HG03103 (cell line): Measurements from ENCODE around the gene FSTL4.

Experiments
- ATAC-seq: cut with Tn5 transposase; IDR thresholded peaks from one replicate; pipeline ENCODE4 v1.9.1; 2021; ENCODE audit warnings: low read depth; ENCODE audit not compliant: unreplicated experiment

The FSTL4 gene

DNA sequence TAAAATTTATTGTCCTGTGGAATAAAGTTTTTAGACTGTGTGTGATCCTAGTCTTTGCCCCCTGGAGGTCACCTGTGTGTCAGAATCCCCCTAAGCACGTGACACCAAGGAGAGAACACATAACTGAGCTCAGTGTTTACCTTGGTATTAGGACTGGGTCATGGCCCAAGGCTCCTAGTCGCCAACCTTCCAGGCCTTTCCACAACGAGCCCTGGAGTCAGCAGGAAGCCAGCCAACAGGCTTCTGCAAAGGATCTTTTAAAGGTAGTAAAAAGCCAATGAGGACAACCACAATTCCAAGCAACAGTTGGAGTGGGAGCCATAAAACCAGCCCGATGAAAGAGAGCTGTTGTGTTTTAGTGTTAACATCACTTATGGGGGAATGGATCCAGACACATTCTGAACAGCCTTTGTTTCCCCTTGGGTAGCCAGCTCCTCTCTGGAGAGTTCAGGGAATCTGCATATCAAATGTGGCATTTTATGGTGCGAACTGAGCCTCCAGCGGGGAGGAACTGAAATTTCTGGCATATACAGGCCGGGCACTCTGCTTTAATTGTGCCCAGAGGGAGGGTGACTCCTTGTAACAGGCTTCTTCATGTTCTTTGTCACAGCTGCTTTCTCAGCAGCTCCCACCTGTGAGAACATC, 239.9 kb downstream of the FSTL4 start:
- ATAC-seq = no peak

DNA sequence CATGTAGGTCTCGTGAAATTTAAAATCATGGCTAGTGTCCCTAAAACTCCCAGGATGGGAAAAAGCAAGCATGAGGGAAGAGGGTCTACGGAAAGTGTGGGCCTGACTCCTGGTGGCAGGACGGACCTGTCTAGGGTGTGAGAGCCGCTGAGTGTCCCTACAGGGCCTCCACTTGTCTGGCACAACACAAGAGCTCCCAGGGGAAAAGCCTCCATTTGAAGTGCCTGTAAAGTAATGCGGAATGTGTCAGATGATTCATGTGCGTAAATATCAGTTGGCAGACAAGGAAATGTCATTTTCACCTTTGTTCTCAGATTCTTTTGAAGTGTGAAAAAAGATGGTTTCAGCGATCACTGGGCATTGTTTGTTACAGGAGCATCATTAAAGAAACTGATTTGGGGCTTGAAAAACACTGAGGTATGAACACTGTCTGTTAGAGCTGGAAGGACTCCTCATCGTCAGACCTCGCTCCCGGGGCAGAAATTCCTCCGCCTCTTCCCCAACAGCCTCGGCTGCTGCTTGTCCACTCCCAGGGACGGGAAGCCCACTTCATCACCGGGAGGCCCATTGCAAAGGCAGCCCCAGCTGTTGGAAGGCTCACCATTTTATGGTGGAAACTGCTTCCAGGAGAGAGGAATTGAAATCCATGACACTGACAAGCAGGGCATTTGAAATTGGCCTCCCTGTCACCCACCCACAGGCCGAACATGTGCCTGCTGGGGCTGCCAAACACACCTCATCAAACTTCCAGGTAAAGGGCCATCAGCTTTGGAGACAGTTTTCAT, 240.8 kb downstream of the FSTL4 start:
- ATAC-seq = no peak

DNA sequence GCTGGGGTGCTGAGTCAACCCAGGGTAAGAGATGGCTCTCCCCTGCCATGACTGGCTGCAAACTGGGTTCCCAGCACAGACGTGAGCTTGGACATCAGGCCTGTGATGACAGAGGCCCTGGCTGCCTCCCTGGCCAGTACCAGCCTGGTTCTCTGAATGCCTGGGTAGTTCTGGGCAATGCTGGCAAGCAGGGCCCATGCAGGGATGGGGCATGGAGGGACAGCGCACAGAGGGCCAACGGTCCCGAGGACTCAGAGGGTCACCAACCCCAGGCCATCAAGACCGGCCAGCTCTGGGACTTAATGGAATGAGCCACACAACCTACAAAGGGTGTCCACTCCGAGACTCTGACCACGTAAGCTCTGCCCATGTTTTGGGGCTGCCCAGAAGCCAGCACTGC, 241.4 kb downstream of the FSTL4 start:
- ATAC-seq = no peak

DNA sequence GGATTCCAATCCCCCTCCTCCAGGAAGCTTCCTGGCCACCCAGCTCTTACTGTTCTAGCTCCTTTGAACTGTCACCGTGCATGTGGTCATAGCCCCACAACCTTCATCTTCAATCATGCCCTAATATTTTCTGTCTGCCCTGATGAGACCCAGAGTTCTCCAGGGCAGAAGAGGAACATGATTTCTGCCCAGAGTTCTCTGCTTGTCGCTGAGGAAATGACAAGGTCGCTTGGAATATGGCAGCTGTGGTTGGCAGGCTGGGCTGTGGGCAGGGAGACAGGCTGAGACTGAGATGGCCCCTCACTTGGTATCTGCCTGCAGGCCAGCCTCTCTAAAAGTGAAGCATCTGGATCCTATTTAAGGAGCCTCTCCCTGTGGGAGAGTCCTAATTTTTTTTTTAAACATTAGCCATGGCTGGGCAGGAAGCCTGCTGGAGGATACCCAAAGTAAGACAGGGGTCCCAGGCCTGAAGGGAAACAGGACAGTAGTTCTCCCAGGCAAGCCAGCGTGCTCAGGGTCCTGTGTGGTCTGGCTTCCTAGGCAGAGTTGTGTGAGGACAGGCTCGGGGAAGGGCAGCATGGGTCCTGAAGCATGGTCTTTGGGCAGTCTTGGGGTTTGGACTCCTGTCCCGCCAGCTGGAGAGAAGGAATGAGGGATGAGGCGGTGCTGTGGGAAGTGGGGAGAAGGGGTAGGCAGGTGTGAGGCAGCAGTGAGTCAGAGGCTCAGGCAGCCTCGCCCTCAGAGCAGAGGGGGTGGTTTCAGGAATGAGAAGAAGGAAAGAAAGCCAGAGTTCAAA, 242.1 kb downstream of the FSTL4 start:
- ATAC-seq = no peak

DNA sequence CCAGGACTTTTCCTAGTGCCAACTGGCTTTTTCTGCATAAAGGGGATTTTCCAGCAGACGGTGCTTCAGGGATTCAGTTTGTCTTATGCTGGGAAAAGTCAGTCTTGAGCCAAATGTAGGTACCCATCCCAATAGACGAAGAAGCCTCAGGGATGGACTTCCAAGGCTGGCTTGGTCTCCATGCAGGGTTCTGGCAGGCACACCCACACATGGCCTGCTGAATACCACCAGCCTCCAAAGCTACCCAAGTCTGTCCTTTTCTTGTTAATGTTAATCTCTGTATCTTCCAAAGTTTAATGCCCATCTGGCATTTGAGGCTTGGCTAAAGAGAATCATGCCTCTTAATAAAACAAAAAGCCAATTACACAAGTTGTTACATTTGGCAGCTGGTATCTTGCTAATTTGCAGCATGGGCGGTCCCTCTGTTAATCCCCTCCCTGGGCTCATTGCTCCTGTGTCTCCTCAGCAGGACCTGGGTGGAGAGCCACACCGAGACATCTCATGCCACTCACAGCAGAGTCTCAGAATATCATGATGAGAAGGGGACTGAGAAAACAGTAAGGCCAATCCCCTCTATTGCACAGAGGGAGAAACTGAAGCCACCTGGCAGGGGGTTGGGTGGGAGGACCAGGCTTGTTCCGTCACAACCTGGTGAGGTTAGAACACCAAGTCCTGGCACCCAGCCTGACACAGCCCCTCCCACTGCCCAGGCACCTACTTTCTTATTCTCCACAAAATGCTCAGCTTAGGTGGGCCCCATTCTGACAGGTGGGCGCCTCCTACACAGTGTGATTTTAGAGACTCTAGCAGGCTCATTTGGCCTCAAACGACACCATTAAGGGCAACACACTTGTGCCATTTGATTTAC, 243.2 kb downstream of the FSTL4 start:
- no peak for ATAC-seq

DNA sequence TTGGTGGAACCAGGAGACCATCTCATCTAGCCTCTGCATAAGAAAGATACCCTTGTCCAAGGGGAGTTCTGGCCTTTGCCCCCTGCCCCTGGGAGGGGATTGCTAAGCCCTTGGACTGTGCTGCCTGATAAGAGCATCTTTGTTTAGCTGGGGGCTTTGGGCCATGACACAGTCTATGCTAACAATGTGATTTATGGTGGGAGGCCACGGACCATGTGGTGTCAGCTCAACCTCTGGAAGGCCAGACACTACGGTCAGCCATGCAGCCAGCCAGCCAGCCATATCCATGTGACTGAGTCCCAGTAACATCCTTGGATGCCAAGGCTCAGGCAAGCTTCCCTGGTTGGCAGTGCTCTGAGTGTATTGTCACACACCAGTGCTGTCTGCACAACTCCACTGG, 244.4 kb downstream of the FSTL4 start:
- no peak for ATAC-seq

DNA sequence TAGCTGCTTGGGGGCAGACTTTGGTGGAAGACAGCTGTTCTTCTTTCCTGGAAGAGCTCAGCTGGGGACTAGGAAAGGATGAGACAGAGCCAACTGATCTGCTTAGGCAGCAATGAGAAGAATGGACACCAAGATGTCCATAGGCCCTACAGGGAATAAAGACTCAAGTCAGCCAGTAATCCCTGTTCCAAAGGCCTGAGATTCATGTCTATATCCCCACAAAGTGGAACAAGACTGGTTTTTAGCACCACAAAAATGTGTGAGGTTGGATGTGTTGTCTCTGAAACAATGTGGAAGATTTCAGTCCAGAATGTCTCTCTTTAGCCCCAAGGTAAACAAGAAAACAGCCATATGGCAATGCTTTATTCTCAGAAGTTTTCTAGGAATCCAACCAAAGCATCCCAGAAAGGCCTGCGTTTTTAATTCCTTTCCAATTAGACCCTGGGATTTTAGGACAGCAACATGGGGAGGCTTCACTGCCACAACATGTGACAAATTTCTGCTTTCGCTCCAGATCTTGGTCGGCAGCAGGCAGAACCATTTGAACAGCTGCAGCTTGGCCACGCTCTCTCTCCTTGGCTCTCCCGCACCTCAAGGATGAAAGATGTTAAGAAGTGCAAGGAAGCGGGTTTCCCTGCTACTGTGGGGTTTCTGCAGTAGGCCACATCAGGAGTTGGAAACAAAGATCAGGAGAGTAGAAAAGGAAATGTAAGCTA, 245.1 kb downstream of the FSTL4 start:
- no peak for ATAC-seq

DNA sequence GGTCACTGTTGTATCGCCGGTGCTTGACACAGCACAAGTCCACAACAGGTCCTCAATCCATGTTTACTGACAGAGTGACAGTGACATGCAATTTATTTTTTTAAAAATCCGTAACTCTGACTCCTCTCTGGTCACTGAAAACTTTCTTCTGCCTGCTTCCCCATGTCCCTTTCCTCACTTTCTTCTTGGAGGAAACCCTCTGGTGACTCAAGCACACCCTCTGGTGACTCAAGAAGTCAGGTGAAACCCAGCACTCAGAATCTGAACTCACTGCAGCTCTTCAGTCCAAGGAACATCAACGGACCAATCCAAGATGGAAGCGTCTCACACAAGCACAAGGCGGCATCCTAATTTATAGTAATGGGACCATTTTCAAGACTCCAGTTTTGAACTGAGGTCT, 245.9 kb downstream of the FSTL4 start:
- no peak for ATAC-seq

DNA sequence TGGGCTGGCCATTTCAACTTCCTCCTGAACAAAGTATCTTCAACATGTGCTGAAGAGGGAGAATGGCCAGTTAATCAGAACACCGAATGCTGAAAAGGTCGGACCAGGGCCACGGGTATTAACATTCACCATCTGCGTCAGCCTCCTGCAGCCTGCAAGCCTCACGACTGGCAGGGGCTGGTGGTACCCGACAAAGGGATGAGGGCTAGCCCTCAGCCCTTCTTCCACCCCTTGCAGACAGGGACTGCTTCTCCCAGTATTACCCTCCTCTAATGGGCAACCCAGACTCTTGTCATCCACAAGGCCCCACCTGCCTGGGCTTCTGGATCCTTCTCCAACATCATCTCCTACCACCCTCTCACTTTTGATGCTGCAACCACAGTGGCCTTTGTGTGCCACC, 246.6 kb downstream of the FSTL4 start:
- ATAC-seq = no peak

DNA sequence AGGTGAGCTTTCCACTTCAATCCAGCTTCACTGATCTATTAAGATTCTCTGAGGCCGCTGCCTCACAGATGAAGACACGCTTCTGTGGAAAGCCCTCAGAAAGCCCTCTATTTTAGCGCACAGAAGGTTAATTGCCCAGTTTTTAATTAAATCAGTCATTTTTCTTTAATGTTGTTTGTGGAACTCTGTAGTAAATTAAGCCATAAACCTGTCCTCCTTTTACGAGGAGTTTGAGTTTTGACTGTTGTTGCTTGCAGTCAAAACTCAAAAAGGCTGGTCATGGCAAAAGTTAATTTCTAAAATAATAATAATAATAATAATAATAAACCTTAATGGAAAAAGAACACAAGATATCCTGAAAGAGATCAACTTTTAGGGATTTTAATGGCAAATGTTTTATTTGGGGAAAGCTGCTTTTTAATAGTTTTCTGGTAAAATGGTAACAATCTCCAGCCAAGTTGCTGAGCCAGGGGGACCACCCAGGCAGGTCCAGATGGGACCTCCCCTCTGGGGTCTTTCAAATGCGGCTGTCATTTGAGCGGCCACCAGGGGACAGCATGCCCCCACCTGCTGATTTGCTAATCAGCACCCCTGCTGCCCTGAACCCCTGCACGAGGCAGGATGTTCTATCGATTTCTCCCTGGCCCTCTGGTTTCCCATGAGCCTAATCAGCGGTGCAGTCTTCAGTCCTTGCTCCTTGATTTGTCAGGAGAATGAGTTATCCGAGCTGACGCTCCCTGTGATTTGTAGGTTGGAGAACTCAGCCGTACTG, 247.2 kb downstream of the FSTL4 start:
- no peak for ATAC-seq

DNA sequence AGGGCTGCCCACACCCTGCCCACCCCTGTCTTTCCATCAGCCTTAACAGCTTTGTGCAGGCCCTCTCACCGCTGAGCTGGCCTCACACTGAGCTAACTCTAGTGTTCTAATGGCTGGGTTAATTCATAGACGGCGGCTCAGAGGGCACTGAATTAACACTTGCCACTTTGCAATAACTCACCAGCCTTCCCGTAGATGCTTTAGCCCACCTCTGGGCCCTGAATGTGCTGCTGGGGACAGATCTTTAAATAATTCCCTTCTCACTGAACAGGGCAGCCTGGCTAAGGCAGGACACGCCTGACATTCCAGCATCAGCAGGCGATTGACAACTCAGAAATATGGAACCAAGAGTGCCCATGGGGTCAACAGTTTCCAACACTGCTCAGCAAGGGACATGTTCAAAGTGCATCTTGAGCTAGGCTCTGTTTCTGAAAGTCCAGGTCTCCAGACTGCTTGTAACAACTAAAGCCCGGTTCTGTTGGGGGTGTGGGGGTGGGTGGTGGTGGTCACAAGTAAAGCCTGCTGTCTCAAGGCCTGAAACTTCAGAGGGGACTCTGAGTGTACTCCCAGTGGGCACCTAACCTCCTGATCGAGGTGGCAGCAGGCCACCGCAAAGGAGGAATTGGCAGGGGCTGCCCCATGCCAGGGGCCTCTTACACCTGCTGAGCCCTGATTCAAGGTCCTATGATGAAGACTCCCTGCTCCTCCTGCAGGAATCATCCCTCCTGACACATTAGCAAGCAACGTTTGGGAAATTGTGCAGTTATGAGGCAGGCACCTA, 248.3 kb downstream of the FSTL4 start:
- no peak for ATAC-seq

DNA sequence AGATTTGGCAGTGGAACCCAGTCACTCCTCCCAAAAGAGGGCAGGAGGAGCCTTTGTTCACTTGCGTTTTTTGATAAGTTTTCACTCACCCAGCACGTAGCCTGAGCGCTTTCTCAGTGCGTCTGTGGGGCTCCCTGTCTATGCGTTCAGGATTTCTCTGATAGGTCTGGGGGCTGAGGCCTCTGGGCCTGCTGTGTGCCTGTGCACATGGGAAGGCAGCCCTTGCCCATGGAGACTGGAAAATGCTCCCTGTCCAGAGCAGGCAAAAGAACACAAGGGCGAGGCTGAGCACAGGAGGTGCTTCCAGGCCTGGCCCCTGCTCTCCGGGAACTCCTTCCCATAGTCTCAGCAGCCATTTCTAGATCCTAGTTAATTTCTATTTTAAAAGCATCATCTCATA, 249.9 kb downstream of the FSTL4 start:
- ATAC-seq = no peak

DNA sequence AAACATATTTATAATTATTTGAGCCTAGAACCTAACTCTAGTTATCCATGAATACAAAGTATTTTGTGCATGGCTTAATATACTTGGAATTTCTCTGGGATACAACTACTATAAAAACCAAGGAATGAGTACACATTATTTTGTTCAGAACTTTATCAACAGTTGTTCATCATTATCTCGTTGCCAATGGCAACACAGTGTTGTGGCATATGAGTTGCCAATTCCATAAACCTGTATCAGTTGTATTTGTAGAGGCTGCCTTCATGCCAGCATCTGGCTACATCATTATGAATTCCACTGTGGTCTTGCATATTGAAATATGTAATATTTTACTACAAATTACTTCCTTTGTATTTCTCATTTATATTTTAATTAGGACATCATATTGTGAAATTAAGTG, 250.4 kb downstream of the FSTL4 start:
- ATAC-seq = no peak

DNA sequence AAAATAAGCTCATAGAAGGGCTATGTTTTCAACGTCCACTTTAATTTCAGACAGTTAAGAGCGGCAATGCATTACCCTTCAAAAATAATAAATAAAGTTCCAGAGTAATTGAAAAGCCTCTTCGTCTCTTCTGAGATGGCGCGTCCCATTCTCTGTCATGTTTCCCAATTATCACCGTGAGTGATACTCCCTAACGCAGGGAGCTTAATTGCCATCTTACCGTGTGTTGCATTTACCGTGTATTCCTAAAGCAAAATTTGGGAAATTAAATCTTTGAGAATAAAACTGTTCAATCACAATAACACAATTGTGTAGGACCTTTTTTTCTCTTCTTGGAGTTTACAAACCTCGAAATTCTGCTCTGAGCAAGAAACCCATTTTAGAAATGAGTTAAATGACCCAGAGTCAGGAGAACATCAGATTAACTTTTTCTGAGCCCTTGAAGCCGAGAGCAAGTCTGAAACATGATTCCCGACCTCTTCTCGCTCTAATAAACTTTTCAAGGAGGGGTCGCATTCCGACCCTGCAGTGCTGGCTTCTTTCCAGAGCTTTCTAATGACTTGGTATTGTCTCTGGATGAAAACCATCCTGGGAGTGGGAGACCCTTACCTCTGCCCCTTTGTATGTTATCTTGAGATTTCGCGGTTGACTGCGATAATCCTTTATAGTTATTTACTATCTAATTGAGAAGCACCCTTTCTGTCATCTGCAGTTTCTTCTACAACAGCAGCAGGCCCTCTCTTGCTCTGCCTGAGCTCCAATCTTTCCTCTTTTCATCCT, 251.5 kb downstream of the FSTL4 start:
- ATAC-seq = no peak

DNA sequence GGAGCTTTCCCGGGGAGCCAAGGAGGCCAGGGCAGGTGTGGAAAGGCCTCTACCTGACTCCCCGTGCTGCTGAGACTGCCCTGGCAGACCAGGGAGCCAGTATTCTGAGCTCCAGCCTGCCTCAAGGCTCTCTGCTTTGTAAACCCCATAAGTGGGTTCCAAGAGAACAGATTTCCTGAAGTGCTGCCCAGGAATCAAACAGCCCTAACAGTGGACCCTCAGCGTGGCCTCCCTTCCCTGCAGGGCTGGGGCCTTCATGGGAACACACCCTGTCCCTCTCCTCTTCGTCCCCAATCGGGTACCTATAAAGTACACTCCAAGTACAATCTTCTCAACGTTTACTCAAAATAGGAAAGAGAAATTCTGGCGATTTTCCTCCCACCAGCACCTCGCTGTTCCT, 252.5 kb downstream of the FSTL4 start:
- ATAC-seq = no peak

DNA sequence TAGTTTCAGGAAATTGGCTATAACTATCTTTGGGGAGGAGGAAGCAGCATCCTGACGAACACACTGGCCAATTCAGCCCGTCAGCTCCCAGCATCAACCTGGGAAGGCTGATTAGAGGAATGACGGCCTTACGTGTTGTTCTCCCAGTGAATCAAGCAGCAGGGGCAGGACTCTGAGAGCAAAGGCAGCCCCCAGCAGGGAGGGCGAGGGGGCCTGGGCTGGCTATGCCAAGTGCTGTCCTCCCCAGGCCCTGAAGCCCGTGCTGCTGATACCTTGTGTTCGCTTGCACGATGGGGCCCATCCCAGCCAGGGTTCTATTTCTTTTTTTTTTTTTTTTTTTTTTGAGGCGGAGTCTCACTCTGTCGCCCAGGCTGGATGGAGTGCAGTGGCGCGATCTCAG, 254.1 kb downstream of the FSTL4 start:
- ATAC-seq = no peak

DNA sequence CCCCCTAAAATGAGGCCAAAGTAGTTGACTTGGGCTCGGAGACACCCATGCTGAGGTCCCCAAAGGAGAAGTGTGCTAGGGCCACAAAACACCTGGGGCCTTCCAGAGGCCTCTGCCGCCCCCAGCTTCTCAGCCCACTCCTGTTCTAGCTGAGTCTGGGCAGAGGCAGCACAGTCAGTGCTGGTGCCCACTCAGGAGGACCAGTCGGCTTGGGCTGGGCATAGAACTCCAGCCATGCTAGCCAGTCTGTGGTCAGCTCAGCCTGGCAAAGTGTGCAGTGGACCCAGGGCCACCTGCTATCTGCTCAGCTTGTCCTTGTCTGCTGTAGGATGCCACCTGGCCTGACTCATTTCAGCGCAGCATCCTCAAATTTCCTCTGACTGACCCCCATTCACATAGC, 254.6 kb downstream of the FSTL4 start:
- ATAC-seq = no peak

DNA sequence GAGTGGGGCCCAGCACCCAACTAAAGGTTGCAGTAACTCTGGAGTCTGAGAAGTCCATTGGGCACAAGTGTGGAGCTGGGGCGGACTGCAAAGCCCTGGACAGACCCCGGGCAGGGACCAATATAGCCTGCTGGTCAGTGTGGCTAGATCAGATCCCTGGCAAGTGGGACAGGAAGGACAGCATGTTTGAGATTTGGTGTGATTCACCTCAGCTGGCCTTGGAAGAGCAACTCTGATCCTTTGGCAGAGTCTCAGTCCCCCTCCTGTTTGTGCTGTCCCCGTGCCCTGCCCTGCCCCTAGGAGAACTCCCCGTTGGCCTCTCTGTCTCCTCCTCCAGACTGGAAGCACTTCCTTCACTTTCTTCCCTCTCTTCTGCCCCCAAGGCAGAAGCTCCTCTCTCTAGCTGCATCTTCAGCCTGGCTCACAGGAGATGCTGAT, 255.3 kb downstream of the FSTL4 start:
- no peak for ATAC-seq
